ENCODE measurements around the gene NUDT2.

- TF ChIP-seq CTCF (IDR thresholded peaks at IDR 0.05), result no peak
- peak; percentile 87 to 88 for TF ChIP-seq POLR2AphosphoS5 (IDR thresholded peaks at IDR 0.05)
- no peak for TF ChIP-seq POLR2A (IDR thresholded peaks at IDR 0.05; ENCODE audit: low read depth)
- TF ChIP-seq EP300 (IDR thresholded peaks at IDR 0.05), result no peak
These were observed 51.3 kb downstream of the NUDT2 start for GRCh38 chr9:34380511-34381315.

Data from esophagus muscularis mucosa (tissue), 4 donors.